ENCODE results near the gene KIRREL2. TPM values are rescaled to one million over a fixed set of nuclear protein-coding genes. Genes with fewer than 3 reads are reported as not detected.

The KIRREL2 gene
- total and polyA plus RNA-seq, 9 of the 15 experiments (the other 6 are each of a cell fraction or from before 2014, with no cell fraction given), result 0.01 to 0.12 (median 0.09) TPM; not detected in 4

DNA sequence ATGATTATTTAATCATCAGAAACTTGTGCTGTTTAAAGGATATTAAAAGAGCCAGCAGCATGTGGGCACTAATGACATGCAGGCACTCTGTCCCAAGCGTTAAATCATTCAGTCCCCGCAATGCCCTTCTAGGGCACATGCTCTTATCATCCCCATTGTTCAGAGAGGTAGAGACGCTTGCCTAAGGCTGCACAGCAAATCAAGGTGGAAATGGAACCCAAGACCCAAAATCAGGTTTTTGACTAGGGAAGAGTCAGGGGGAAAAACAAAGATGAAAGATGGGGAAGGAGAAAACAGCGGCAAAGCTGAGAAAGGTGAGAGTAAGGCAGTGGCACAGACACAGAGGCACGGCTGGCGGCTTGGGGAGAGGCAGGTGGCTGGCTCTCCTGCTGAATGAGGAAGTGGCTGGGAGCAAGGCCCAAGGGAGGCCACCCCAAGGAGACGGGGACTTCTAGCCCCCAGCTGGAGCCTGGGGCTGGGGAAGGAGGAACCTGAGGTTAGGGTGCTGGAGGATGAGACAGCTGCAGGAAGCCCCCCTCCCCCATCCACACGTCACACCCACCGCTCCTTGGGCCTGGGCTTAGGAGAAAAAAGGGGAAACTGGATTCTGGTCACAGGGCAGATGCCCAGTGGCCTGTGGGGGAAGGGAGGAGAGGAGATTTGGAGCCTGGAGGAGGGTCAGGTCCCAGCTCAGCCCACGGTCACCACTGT lies 52.4 kb downstream of the KIRREL2 start (continued):
- no peak for TF ChIP-seq TCFL5 (CRISPR knock-in tag; conservative IDR thresholded peaks at IDR 0.05)
- no peak for TF ChIP-seq TCF7L2 (IDR thresholded peaks at IDR 0.05; ENCODE audit: low read depth, low read length)
- TF ChIP-seq, protein P1, sequence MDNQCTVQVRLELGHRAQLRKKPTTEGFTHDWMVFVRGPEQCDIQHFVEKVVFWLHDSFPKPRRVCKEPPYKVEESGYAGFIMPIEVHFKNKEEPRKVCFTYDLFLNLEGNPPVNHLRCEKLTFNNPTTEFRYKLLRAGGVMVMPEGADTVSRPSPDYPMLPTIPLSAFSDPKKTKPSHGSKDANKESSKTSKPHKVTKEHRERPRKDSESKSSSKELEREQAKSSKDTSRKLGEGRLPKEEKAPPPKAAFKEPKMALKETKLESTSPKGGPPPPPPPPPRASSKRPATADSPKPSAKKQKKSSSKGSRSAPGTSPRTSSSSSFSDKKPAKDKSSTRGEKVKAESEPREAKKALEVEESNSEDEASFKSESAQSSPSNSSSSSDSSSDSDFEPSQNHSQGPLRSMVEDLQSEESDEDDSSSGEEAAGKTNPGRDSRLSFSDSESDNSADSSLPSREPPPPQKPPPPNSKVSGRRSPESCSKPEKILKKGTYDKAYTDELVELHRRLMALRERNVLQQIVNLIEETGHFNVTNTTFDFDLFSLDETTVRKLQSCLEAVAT (IDR thresholded peaks at IDR 0.05), result 0 out of 4 replicates have a peak, but pooled peaks of 1 of the 2 experiments have one; percentile 47
- no peak for TF ChIP-seq MECOM (CRISPR knock-in tag; IDR thresholded peaks at IDR 0.05)
- no peak for TF ChIP-seq ESRRB (CRISPR knock-in tag; IDR thresholded peaks at IDR 0.05; ENCODE audit: borderline replicate concordance)
- TF ChIP-seq BRCA1 (IDR thresholded peaks at IDR 0.05), result no peak
- TF ChIP-seq BRCA1 (CRISPR knock-in tag; IDR thresholded peaks at IDR 0.05), result no peak
- TF ChIP-seq ATF3 (IDR thresholded peaks at IDR 0.05), result no peak
- TF ChIP-seq ATF3 (CRISPR knock-in tag; conservative IDR thresholded peaks at IDR 0.05), result 0 out of 2 replicates have a peak, but pooled peaks have one; percentile 32
- TF ChIP-seq ZNF274 (IDR thresholded peaks at IDR 0.05; ENCODE audit: borderline replicate concordance, low read depth, low read length), result no peak
- TF ChIP-seq MYC (IDR thresholded peaks at IDR 0.05; ENCODE audit: low read depth, low read length), result no peak
- no peak for TF ChIP-seq MYC (CRISPR knock-in tag; IDR thresholded peaks at IDR 0.05; ENCODE audit: borderline replicate concordance, low read depth)
- 0 out of 4 replicates have a peak, but pooled peaks of 1 of the 2 experiments have one; percentile 11 for TF ChIP-seq NRF1 (conservative IDR thresholded peaks at IDR 0.05 in 1 of 2, IDR thresholded peaks at IDR 0.05 in 1 of 2)
- TF ChIP-seq, protein P2, sequence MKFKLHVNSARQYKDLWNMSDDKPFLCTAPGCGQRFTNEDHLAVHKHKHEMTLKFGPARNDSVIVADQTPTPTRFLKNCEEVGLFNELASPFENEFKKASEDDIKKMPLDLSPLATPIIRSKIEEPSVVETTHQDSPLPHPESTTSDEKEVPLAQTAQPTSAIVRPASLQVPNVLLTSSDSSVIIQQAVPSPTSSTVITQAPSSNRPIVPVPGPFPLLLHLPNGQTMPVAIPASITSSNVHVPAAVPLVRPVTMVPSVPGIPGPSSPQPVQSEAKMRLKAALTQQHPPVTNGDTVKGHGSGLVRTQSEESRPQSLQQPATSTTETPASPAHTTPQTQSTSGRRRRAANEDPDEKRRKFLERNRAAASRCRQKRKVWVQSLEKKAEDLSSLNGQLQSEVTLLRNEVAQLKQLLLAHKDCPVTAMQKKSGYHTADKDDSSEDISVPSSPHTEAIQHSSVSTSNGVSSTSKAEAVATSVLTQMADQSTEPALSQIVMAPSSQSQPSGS (CRISPR knock-in tag; IDR thresholded peaks at IDR 0.05), result no peak
- TF ChIP-seq ETV5 (CRISPR knock-in tag; IDR thresholded peaks at IDR 0.05; ENCODE audit: low read depth), result no peak
- TF ChIP-seq ZNF263 (CRISPR knock-in tag; IDR thresholded peaks at IDR 0.05; ENCODE audit: borderline replicate concordance), result no peak
- no peak for TF ChIP-seq PCBP2 (IDR thresholded peaks at IDR 0.05; ENCODE audit: low read depth, low read length, poor library complexity, severe bottlenecking)
- no peak for TF ChIP-seq HNRNPK (IDR thresholded peaks at IDR 0.05; ENCODE audit: low read depth, low read length, poor library complexity, severe bottlenecking)
- TF ChIP-seq ZFX (CRISPR knock-in tag; IDR thresholded peaks at IDR 0.05), result peak; percentile 79
- TF ChIP-seq ARID4B (CRISPR knock-in tag; IDR thresholded peaks at IDR 0.05), result peak; percentile 83
